GM06990 (cell line): ENCODE results near the gene PSG6.
"Not testable (repeated sequence)": the region's sequence is repeated elsewhere in the genome, so short reads cannot be mapped to it uniquely, and the experiment has no call there.

Experiments used
- DNase-seq: peaks from one replicate; pipeline ENCODE4 v3.0.0-alpha.2; 2011; ENCODE audit not compliant: insufficient read length; ENCODE audit errors: extremely low read depth
- H3K27me3 ChIP-seq: replicated peaks from 2 replicates; pipeline ENCODE4 v1.6.0; 2011; ENCODE audit warnings: low read length; ENCODE audit not compliant: control insufficient read depth, insufficient read depth
- H3K36me3 ChIP-seq: 2 replicates; pipeline ENCODE4 v1.5.1; 2011; ENCODE audit warnings: low read length; ENCODE audit not compliant: control insufficient read depth, insufficient read depth
- H3K4me3 ChIP-seq: replicated peaks from 2 replicates; pipeline ENCODE4 v1.5.1; 2011; ENCODE audit warnings: low read depth, mild to moderate bottlenecking, control low read depth, low read length
- CTCF ChIP-seq: IDR thresholded peaks from 2 replicates; pipeline ENCODE4 v1.5.1; 2011; ENCODE audit warnings: low read length, control low read depth, mild to moderate bottlenecking, inconsistent platforms; ENCODE audit not compliant: insufficient read depth, poor library complexity, severe bottlenecking

The PSG6 gene

GRCh38 chr19:42887876-42888445 is 29.7 kb downstream of the PSG6 start:
- H3K36me3 ChIP-seq, H3K4me3 ChIP-seq, DNase-seq, H3K27me3 ChIP-seq: not testable (repeated sequence)

GRCh38 chr19:42882730-42883129 is 35.0 kb downstream of the PSG6 start:
- not testable (repeated sequence) for DNase-seq, H3K4me3 ChIP-seq, H3K36me3 ChIP-seq, H3K27me3 ChIP-seq

GRCh38 chr19:42882010-42882409 is 35.7 kb downstream of the PSG6 start:
- not testable (repeated sequence) for H3K27me3 ChIP-seq, H3K4me3 ChIP-seq, DNase-seq, H3K36me3 ChIP-seq

- H3K27me3 ChIP-seq, H3K36me3 ChIP-seq, H3K4me3 ChIP-seq, DNase-seq: not testable (repeated sequence)
- TF ChIP-seq CTCF, result peak; percentile 58
Measured at GRCh38 chr19:42881279-42881678, 36.4 kb downstream of the PSG6 start.

- H3K36me3 ChIP-seq, DNase-seq, H3K27me3 ChIP-seq, H3K4me3 ChIP-seq: not testable (repeated sequence)
Measured at GRCh38 chr19:42880621-42881020, 37.1 kb downstream of the PSG6 start.

- Histone ChIP-seq H3K4me3 (no peak within 1 kb of the TSS), H3K27me3 (no peaks in the 10 kb centered on the region), H3K36me3 (no peaks in the 10 kb centered on the region)
- DNase-seq, result no peak
- TF ChIP-seq CTCF, result no peak
Measured at GRCh38 chr19:42879613-42880012, 38.1 kb downstream of the PSG6 start, which contains the start of gene PSG1. Gene PSG1 (minus strand): TSS chr19:42879713. CDS start chr19:42879581, 132 bp downstream.

GRCh38 chr19:42876596-42876995 is 41.1 kb downstream of the PSG6 start:
- not testable (repeated sequence) for H3K36me3 ChIP-seq, H3K4me3 ChIP-seq, DNase-seq, H3K27me3 ChIP-seq

- not testable (repeated sequence) for H3K36me3 ChIP-seq, DNase-seq, H3K27me3 ChIP-seq, H3K4me3 ChIP-seq
Measured at GRCh38 chr19:42875881-42876280, 41.8 kb downstream of the PSG6 start.

GRCh38 chr19:42874901-42875813 is 42.5 kb downstream of the PSG6 start:
- not testable (repeated sequence) for H3K36me3 ChIP-seq, DNase-seq, H3K27me3 ChIP-seq, H3K4me3 ChIP-seq

GRCh38 chr19:42874136-42874535 is 43.6 kb downstream of the PSG6 start:
- H3K4me3 ChIP-seq, H3K27me3 ChIP-seq, H3K36me3 ChIP-seq, DNase-seq: not testable (repeated sequence)
